Activated CD8-positive, alpha-beta T cell treated with anti-CD3 and anti-CD28 coated beads for 36 hours (primary cell): ENCODE measurements around the gene FMNL2. TPM values are rescaled to one million over a fixed set of nuclear protein-coding genes. Genes with fewer than 3 reads are reported as not detected.

Source experiments
- ATAC-seq: fragments of 200-7000 bp; cut with Tn5 transposase; one replicate; pipeline ENCODE4 v1.10.0; 2021; ENCODE audit warnings: mild to moderate bottlenecking, moderate library complexity
- CTCF ChIA-PET: fragments of 350-600 bp; sonication (Branson Sonifier 250); formaldehyde crosslinking; loops from one replicate; lab custom pipeline; 2021; ENCODE audit warnings: antibody characterized with exemption; lab: Charles Lee
- POLR2A ChIA-PET: fragments of 350-600 bp; sonication (Branson Sonifier 250); formaldehyde crosslinking; loops from one replicate; lab custom pipeline; 2021; ENCODE audit warnings: antibody characterized with exemption; lab: Charles Lee
- DNase-seq: peaks from one replicate; pipeline ENCODE4 v3.0.0-alpha.2; 2020
- H3K27ac Mint-ChIP-seq: one replicate; pipeline ENCODE4 v1.8.0; 2021; ENCODE audit warnings: mild to moderate bottlenecking, mixed read lengths
- H3K27me3 Mint-ChIP-seq: one replicate; pipeline ENCODE4 v1.8.0; 2021; ENCODE audit warnings: mixed read lengths
- H3K36me3 Mint-ChIP-seq: one replicate; pipeline ENCODE4 v1.8.0; 2021; ENCODE audit warnings: low read depth, mixed read lengths
- H3K4me1 Mint-ChIP-seq: one replicate; pipeline ENCODE4 v1.8.0; 2021; ENCODE audit warnings: low read depth, mixed read lengths
- H3K4me3 Mint-ChIP-seq: one replicate; pipeline ENCODE4 v1.8.0; 2021; ENCODE audit warnings: mild to moderate bottlenecking, moderate library complexity, mixed read lengths
- H3K9me3 Mint-ChIP-seq: one replicate; pipeline ENCODE4 v1.8.0; 2021; ENCODE audit warnings: mixed read lengths
- CTCF ChIP-seq: fragments of 200-600 bp; IDR thresholded peaks from one replicate; pipeline ENCODE4 v1.8.0; 2022; ENCODE audit warnings: antibody characterized with exemption, mild to moderate bottlenecking
- intact Hi-C: fragments of 100-400 bp; cut with micrococcal nuclease; formaldehyde crosslinking; loops from one replicate; pipeline ENCODE4 v1.10.0; 2022
- total RNA-seq, 2 experiments: library from RNA; stranded (reverse); gene quantifications; one replicate each; pipeline ENCODE4 v1.2.3, GENCODE V29; 2021

The FMNL2 gene
- total RNA-seq, 2 experiments from 2014 or later, result 1.1 TPM

DNA sequence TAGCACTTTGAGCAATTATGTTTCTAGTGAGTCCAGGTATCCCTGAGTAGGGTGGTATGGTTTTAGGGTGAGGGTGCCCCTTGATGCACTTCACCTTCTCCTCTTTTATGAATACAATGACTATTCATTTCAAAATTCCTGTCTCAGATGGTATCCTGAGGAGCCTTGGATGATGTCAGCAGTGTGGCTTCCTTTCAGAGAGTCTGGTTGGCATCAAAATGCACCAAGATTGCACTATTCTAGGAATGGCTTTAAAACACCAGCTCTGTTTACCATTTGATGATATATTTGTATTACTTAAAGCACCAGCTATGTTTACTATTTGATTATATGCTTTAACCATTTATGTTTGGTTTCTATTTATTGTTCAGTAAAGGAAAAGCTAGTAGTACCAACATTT is 141.0 kb downstream of the FMNL2 start:
- DNase-seq (no peak), ATAC-seq (no peak)
- H3K9me3 Mint-ChIP-seq, result no peaks in the 10 kb centered on the region
- ChIA-PET CTCF (no interaction called here), POLR2A (no interaction called here)
- TF ChIP-seq CTCF, result no peak
- H3K4me3 Mint-ChIP-seq, result no peak overlapping the region
- H3K4me1 Mint-ChIP-seq, result no peaks in the 10 kb centered on the region
- intact Hi-C loops, result no loop called here
- no peaks in the 10 kb centered on the region for H3K27me3 Mint-ChIP-seq
- no peaks in the 10 kb centered on the region for H3K36me3 Mint-ChIP-seq
- no peak overlapping the region for H3K27ac Mint-ChIP-seq

DNA sequence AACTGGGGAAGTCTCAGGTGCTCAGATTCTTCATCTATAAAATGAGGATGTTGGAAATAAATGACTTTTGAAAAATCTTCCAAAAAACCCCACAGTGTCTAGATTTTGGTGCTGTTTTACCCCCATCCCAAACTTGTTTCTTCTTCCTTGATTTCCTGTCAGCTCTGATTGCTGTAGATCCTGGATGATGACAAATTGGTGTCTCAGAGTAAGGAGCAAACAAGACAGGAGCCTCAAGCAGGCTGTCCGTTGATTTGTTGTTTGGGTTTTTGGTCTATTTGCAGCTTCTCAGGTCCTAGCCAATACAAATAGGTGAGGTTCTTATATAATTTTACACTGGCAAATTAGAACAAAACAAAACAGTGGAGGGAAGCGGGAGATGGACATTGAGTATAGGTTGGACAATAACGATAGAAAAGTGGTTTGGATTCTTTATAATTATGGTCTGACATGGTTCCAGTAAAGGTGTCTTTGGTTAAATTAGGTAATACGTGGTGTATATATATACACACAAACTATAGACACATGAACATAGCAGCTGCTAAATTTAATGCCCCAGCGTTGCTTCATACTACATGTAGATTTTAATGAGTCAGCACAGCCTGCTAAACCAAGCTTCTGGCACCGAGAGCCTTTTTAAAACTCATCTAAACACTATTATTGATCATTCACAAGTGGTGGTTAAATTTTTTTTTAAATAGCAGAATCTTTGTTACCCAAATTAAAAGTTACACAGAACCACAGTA is 142.5 kb downstream of the FMNL2 start:
- H3K4me1 Mint-ChIP-seq, result no peaks in the 10 kb centered on the region
- POLR2A ChIA-PET, result no interaction called here

DNA sequence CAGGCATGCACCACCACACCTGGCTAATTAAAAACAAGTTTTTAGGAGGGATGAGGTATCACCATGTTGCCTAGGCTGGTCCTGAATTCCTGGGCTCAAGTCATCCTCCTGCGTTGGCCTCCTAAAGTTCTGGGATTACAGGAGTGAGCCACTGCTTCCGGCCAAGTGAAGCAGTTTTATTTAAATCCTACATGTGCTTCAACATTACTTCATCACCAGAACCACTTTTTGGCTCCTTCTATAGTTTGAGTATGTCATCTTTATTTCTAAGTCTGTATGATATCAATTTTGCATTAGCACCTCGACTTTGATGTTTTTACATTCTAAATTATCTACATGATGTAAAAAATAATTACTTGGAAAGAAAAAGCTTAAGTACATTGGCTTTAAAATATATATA is 144.3 kb downstream of the FMNL2 start:
- H3K27me3 Mint-ChIP-seq, result no peaks in the 10 kb centered on the region
- no peak for DNase-seq
- ATAC-seq, result no peak
- no peak for TF ChIP-seq CTCF
- no peak overlapping the region for H3K4me3 Mint-ChIP-seq
- no peaks in the 10 kb centered on the region for H3K4me1 Mint-ChIP-seq
- H3K36me3 Mint-ChIP-seq, result no peaks in the 10 kb centered on the region
- no peak overlapping the region for H3K27ac Mint-ChIP-seq
- ChIA-PET POLR2A (no interaction called here), CTCF (no interaction called here)
- no peaks in the 10 kb centered on the region for H3K9me3 Mint-ChIP-seq
- intact Hi-C loops, result no loop called here

More for the DNA sequence above, 142.5 kb downstream of the FMNL2 start:
- no peaks in the 10 kb centered on the region for H3K36me3 Mint-ChIP-seq
- no peak overlapping the region for H3K27ac Mint-ChIP-seq
- CTCF ChIA-PET, result no interaction called here
- DNase-seq, result no peak
- H3K27me3 Mint-ChIP-seq, result no peaks in the 10 kb centered on the region
- ATAC-seq, result no peak
- TF ChIP-seq CTCF, result no peak
- intact Hi-C loops, result no loop called here
- no peaks in the 10 kb centered on the region for H3K9me3 Mint-ChIP-seq
- H3K4me3 Mint-ChIP-seq, result no peak overlapping the region

GRCh38 chr2:152480821-152481399 is 145.9 kb downstream of the FMNL2 start:
- intact Hi-C loops, result no loop called here
- TF ChIP-seq CTCF, result no peak
- H3K4me3 Mint-ChIP-seq, result no peak overlapping the region
- ATAC-seq, result no peak
- CTCF ChIA-PET, result no interaction called here
- no peaks in the 10 kb centered on the region for H3K9me3 Mint-ChIP-seq
- POLR2A ChIA-PET, result no interaction called here
- DNase-seq, result no peak
- no peak overlapping the region for H3K27ac Mint-ChIP-seq
- H3K27me3 Mint-ChIP-seq, result no peaks in the 10 kb centered on the region
- no peaks in the 10 kb centered on the region for H3K36me3 Mint-ChIP-seq
- H3K4me1 Mint-ChIP-seq, result no peaks in the 10 kb centered on the region

GRCh38 chr2:152481881-152482583 is 147.1 kb downstream of the FMNL2 start:
- intact Hi-C loops, result no loop called here
- no peaks in the 10 kb centered on the region for H3K36me3 Mint-ChIP-seq
- ChIA-PET POLR2A (no interaction called here), CTCF (no interaction called here)
- no peak for DNase-seq
- ATAC-seq, result no peak
- no peaks in the 10 kb centered on the region for H3K9me3 Mint-ChIP-seq
- H3K4me3 Mint-ChIP-seq, result no peak overlapping the region
- H3K27ac Mint-ChIP-seq, result no peak overlapping the region
- no peaks in the 10 kb centered on the region for H3K4me1 Mint-ChIP-seq
- H3K27me3 Mint-ChIP-seq, result peaks cover 1% of the 10 kb centered on the region
- no peak for TF ChIP-seq CTCF
